Measurements from ENCODE around the gene SH3BP2.

Gene SH3BP2

DNA sequence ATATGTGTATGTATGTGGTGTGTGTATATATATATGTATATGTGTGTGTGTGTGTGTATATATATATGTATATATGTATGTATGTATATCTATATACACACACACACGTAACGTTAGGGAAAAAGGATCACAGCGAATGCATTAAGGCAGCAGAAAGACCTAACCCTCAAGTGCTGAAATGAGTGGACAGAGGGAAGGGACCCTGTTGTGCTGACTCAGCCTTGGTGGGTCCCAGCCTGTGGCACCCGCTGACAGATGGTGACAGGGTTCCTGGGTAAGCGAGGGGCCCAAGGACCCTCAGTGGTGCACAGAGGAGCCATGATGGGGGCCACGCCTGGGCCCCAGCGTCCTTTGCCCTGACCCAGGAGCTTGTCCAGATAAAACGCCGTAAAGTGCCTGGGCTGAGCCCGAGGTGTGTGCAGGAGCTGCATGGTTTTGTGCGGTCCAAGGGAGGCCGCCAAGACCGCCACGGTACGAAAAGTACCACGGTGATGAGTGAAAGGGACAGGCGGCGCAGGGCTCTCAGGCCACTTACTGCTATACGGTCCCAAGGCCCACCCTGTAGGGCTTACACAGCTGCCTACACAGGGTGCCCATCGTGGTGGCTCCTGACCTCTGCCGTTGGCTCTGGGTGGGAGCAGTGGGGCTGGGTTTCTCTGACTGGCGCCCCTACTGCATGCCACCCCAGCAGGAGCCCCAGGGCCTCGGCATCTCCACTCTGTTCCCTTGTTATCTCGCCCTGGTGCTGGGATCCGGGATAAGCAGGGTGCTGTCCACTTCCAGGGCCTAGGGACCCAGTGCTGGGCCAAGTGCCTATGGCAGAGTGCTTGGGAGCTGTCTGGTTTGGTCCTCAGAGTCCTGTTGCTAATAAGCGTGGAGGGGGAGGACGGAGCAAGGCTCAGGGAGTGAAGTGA is 10.0 kb downstream of the SH3BP2 start:
- DNase-seq (ENCODE audit: low read depth in 2 of 3, low spot score in 2 of 3): no peak

DNA sequence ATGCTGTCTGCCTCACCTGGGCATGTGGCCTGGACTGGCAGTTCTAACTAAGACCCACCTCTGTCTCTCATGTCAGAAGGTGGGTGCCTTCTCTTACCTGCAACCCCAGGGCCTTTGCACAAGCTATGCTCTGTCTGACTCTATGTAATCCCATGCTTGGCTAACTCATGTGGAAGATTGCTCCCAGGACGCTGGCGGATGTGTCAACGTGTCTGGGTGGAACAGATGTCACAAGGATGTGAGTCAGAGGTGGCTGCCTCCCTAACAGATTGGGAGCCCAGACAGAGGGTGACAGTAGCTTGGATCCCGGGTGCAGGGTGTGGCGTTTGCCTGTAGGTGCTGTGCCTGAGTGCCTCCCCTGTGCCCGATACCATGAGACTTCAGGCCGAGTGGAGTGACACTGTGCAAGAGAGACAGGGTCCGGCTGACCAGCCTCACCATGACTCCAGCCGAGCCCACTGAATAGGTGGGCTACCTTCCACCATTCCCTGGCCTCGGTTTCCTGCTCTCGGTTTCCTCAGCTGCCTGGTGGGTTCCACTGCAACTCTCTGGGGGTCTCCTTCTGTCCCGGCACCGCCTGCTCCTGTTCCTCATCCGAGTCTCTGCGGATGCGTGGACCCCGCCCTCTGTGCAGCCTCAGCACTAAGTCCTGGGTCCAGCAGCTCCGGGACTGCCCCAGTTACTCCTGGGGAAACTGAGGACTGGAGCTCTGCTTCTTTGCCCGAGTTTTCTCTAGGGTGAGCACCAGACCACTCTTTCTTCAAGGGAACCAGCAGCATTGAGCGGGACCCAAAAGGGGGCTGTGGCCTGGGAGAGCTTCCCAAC is 11.0 kb downstream of the SH3BP2 start:
- no peak for DNase-seq (ENCODE audit: low read depth in 2 of 3, low spot score in 2 of 3)

GRCh38 chr4:2804449-2804972 is 11.6 kb downstream of the SH3BP2 start:
- DNase-seq (ENCODE audit: low read depth in 2 of 3, low spot score in 2 of 3): no peak

DNA sequence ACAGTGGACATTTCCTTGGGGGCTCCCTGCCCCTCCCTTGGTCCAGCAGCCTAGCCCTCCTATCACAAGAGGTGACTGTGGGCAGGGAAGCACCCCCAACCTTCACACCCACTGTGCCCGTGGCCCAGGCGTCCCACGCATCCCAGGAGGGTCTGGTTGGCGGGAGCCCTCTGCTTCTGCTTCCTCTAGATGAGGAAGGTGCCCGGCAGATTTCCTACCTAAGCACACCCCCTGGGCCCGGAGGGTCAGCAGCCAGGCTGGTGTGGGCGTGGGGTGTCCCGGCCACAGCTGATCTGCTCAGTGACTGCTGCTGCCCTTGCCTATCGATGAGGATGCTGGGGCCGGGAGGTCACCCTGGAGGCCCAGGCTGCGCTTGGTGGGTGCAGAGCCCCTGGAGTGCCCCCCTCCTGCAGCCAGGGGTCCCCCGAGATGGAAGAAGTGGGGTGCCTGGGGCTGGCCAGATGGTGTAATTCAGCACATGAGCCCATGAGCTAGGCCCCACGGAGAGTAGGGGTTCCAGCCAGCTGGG is 12.2 kb downstream of the SH3BP2 start:
- no peak for DNase-seq (ENCODE audit: low read depth in 2 of 3, low spot score in 2 of 3)

GRCh38 chr4:2805712-2806389 is 13.0 kb downstream of the SH3BP2 start:
- DNase-seq (ENCODE audit: low read depth in 2 of 3, low spot score in 2 of 3): no peak

DNA sequence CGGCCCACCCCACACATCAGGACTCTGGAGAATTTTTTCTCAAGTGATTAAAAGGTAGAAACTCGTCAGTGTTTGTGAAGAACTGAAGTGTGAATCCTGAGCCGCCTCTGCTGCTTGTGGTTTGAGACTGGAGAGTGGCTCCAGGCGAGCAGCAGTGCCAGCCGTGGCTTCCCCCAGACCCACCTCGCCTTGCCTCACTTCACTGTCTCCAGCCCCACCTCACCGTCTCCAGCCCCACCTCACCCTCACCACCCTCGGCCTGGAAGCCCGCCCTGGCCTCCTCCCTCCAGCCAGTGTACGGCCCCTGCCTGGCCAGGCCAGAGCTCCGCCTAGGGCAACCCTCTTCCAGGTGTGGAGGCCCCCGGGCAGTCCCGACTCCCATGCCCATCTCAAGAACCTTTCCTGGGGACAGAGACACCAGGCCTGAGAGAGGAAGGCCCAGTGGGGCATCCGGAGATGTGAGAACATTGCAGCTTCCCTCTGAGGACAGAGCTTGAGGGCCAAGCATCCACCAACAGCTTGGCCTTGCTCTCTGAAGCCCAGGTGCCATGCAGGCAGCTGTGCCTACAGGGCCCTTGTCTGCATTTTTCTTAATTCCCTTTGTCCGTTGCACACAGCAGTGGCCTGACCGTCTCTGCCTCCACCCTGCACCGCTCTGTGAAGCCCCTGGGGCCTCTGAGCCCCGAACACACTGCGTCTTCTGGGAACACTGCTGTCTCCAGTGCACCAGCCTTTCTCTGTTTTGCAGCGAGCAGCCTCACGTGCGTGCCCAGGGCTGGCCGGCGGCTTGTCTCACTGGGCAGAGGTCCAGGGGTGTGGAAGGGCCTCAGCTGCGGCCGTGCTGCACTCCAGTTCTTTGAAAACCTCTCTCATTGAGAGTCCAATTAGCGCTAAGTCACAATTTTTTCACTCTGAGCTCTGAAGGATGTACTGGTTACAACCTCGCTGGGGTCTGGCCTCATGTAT is 13.8 kb downstream of the SH3BP2 start:
- DNase-seq (ENCODE audit: low read depth in 2 of 3, low spot score in 2 of 3): no peak

GRCh38 chr4:2807571-2807970 is 14.7 kb downstream of the SH3BP2 start:
- DNase-seq (ENCODE audit: low read depth in 2 of 3, low spot score in 2 of 3): no peak

DNA sequence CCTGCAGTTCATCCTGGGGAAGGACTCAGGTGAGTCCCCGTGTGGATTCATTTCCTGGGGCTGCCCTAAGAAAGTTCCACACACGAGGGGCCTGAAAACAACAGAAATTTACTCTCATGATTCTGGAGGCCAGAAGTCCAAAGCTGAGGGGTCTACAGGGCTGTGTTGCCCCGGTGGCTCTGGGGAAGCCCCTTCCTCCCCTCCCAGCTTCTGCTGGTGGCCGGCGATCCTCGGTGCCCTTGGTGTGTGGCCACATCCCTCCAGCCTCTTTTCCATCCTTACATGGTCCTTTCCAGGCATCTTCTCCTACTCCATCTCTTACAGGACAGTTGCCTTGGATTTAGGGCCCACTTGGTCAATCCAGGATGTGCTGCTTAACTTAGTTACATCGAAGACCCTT is 15.1 kb downstream of the SH3BP2 start:
- DNase-seq (ENCODE audit: low read depth in 2 of 3, low spot score in 2 of 3): no peak

DNA sequence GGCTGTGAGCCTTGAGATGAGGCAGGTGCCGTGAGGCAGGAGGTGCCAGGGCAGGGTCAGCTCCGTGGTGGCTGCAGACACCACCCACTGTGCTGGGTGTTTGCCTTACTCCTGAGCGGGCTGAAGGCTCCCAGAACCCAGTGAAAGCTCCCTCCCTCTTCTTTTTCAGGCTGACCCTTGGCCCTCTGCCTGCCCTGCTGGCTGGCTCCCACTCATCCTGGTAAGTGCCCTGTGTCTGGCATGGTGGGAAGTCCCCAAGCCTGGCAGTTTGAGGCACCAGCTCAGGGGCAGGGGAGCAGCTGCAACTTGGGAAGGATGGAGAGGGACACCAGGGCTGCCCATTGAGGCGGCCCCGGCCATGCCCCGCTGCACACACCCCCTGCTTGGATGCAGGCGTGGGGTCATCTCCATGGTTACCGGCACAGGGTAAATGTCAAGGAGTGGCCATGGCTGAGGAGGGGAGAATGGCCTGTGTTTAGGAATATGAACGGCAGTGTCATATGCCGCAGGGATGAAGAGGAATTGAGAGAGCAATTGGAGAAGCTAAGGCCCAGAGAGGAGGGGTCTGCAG is 16.8 kb downstream of the SH3BP2 start:
- DNase-seq (ENCODE audit: low read depth in 2 of 3, low spot score in 2 of 3): no peak

GRCh38 chr4:2810388-2810787 is 17.5 kb downstream of the SH3BP2 start:
- no peak for DNase-seq (ENCODE audit: low read depth in 2 of 3, low spot score in 2 of 3)

DNA sequence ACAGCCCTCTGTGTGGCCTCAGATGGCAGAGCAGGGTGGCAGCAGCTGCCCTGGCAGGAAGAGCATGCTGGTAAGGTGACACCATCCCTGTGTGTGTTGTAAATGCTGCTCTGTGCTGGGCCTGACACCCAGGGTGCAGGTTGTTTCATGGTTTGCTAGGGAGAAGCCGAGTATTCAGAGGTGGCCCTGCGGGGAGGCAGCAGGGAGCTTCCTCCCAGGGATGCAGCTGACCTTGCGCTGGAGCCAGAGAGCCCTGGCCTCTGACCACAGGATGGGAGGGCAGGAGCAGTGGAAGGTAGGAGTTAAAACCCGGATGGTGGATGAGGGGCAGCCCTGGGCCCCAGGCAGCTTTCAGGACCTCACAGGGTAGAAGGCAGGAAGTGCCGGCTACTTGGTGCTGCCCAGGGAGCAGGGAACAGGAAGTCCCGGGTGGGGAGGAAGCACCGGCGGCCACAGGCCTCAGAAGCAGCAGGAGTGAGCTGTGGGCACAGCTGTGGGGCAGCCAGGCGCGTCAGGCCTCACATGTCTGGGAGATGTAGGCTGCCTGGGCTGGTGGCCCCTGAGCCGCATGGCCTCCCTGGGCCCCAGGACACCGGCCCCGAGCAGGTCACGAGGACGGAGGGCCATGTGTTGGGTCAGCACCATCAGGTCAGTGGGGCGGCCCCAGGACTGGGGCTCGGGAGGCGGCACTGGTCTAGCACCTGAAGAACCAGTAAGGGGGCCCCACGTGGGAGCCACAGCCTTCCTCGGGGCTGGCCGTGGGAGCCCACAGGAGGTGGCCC is 19.1 kb downstream of the SH3BP2 start:
- peak in 1 of 3 experiments; percentile 51 for DNase-seq (ENCODE audit: low read depth in 2 of 3, low spot score in 2 of 3)

- DNase-seq (ENCODE audit: low read depth in 2 of 3, low spot score in 2 of 3): no peak
Observed at GRCh38 chr4:2812612-2813354, 19.9 kb downstream of the SH3BP2 start.

GRCh38 chr4:2813446-2814405 is 20.8 kb downstream of the SH3BP2 start:
- no peak for DNase-seq (ENCODE audit: low read depth in 2 of 3, low spot score in 2 of 3)

DNA sequence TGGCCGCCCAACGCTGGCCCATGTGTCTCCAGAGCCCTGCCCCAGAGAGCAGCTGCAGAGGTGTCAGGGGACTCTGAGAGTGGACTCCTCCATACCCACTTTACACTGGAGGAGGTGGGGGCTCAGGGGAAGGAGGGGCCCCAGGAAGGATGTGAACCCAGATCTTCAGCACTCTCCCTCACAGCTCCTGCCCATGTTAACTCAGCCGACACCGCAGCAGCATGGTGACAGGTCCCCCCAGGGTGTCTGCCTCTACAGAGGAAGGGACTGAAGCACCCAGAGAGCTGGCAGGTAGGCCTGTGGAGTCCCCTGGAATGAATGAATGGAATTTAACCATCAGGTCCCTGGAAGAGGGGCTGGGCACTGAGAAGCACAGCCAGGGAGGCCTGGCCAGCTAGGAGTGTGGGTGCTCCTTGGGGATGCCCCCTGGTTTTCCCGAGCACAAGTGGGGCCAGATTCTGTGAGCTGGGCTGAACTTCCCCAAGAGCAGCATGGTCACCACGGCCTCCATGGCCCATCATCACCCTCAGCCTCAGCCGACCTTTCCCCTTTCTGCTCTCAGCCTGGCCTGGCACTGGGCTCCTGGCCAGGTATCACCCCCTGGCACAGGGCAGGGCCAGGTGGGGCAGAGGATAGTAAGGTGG is 21.9 kb downstream of the SH3BP2 start:
- no peak for DNase-seq (ENCODE audit: low read depth in 2 of 3, low spot score in 2 of 3)

DNA sequence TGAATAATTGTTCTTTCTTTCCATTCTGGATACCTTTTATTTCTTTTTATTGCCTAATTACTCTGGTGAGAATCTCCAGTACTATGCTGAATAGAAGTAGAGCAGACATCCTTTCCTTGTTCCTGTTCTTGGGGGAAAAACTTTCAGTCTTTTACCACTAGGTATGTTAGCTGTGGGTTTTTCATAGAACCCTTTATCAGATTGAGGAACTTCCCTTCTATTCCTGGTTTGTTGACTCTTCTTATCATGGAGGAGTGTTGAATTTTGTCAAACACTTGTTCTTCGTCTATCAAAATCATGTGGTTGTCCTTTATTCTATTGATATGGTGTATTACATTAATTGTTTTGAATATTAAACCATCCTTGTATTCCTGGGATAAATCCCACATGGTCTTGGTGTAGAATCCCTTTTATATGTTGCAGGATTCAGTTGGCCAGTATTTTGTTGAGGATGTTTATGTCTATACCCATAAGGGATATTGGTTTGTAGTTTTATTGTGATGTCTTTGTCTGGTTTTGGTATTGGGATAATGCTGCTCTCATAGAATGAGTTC is 23.6 kb downstream of the SH3BP2 start:
- DNase-seq (ENCODE audit: low read depth in 2 of 3, low spot score in 2 of 3): no peak

GRCh38 chr4:2817137-2817536 is 24.3 kb downstream of the SH3BP2 start:
- no peak for DNase-seq (ENCODE audit: low read depth in 2 of 3, low spot score in 2 of 3)

Data from activated CD8-positive, alpha-beta memory T cell treated with anti-CD3 and anti-CD28 coated beads for 48 hours (primary cell).